SJSA1 (cell line): ENCODE measurements around the gene HUS1B. TPM values are rescaled to one million over a fixed set of nuclear protein-coding genes. Genes with fewer than 3 reads are reported as not detected.

Experiments
- total RNA-seq: library from RNA; depleted of rRNA; stranded (reverse); fragments of >200 nt; shearing (Covaris generic); gene quantifications from 2 replicates; pipeline ENCODE4 v1.2.3, GENCODE V29; 2014; rRNA removed

HUS1B gene
- total RNA-seq, 1 experiment from 2014 or later: 3.3 TPM

Other genes with a start within 250 kb of the HUS1B start
- gene EXOC2, start 36.0 kb upstream of the HUS1B start, total RNA-seq: 60.8 and 86.5 TPM in 2 replicates